Activated effector memory CD4-positive, alpha-beta T cell treated with anti-CD3 and anti-CD28 coated beads, Interleukin-2, amount 50 U/mL, for 16 hours (primary cell): ENCODE results near the gene DAD1.

Experiments used
- DNase-seq: peaks from one replicate; pipeline ENCODE4 v3.0.0-alpha.2; 2020

DAD1 gene

DNA sequence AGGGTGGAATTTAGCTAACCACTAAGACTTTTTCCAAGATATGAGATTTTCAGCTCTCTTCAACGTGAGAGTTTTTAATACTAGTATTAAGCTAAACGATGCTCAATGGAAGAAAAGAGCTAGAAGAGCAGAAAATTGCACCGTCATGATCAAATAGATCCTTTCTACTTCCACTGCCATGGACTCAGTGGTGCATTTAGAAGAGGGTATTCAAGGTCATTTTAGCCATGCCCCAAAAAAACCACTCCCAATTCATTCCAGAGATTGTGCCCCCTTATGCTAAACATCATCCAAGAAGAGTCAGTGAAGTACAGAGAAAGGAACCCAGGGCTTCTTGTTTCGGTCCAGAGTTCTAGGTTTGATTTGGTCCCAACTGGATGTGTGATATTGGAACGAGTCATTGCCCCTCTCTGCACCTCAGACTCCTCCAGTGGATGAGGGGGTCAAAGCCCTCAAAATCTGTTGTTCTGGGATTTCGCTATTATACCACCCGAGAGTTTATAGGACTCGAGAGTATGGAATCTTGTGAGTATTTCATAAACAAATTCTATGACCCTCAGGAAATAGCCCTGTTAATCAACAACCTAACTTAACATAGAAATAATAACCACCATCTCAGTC is 55.2 kb downstream of the DAD1 start:
- no peak for DNase-seq

DNA sequence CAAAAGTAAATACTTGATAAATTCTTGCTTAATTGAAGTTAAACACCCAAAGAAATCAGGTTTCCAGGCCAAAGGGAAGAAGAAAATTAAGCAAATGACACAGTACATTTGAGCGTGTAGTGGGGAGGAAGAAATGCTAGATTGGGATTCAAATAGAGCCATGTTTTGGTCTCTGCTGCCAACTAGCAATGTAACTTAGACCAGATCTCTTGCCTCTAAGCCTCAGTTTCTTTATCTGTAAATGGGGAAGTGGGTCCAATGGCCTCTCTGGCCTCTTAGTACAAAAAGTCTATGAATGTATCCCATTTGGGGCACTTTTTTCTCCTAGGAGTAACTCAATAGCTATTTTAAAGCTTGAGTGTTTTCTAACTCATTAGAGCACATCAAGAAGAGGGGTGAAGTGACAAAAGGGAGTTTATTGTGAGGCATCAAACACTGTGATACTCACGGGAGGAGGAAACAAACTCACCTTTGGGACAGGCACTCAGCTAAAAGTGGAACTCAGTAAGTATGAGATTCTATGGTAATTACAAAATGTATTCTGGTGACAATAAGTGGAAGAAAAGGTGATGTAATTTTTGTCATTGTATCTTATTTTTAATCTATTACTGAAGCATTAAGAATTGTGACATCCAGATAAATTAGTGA is 55.8 kb downstream of the DAD1 start:
- DNase-seq: no peak

DNA sequence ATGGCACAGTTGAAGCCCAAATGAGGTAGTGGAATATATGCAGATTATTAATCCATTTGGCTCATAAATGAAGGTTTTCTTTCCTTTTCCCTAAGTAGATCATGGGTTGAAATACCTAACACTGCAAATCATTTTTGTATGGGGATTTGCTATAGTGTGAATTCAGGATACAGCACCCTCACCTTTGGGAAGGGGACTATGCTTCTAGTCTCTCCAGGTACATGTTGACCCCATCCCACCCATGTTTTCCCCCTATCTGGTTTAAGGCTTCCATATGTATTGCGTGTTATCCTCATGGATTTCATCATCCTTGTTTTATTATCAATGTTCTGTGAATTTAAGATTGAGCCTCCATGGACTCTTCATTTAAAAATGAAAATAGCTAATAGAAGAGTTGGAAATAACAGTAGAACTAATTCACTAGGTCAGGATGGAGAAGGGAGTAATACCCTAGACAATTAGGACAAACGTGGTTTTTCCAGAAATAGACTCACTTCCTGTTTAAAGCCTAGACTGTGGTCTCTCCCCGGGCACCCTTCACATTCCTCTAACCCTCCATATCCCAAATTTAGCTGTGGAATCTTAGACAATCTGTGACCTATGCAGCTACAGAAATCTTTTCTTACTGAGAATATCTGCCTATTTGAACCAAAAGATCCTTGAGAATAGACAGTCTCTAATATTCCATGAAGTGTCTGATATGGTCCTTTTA is 56.5 kb downstream of the DAD1 start:
- no peak for DNase-seq

DNA sequence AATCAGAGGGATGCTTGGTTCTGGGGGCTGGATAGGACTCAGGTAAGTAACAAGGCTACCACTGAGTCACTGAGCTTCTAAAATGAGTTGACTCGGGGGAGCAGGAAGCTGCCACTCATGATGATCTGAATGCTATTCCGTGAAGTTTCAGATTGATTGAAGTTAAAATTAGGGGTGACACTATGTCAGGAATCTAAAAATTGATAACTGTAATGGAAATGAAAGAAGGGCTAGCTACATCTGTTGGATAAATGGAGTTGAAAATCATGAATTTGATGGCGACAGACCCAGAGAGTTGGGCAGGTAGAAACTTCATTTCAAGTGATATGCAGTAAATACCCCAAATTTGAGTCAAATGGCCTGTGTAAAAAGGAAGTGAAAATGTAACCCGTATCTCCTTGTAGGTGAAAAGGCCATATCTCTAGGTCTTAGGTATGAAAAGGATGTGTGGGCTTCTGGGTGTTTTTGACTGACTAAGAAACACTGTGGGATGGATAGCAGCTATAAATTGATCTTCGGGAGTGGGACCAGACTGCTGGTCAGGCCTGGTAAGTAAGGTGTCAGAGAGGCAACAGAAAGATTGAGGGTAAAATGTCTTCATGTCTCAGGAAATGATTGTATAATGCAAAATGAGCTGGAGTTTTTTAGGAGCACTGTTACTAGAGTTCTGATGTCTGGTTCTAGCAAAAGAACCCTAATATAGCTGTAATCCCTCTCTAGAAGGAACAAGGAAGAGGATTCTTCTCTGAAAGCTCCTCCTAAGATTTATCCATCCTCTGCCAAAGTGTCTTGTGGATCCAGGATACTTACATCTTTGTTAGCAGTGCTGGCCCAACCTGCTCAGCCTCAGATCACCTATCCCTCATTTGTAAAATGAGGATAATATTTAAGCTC is 57.3 kb downstream of the DAD1 start:
- no peak for DNase-seq

DNA sequence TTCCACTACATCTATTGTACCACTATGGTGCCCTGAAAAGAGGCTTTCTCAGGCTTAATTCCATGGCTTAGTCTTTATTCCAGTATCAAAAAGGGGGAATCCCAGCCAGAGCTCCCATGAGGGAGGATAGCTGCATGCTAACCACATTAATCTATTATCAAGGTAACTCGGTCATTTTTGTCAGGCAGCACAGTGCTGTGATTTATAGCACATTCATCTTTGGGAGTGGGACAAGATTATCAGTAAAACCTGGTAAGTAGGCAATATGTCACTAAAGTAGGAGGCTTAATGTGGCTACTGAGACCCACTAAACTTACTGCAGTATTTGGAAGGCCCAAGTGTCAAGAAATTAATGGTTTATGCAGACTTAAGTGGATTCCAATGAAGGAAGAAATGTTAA is 58.9 kb downstream of the DAD1 start:
- DNase-seq: no peak

DNA sequence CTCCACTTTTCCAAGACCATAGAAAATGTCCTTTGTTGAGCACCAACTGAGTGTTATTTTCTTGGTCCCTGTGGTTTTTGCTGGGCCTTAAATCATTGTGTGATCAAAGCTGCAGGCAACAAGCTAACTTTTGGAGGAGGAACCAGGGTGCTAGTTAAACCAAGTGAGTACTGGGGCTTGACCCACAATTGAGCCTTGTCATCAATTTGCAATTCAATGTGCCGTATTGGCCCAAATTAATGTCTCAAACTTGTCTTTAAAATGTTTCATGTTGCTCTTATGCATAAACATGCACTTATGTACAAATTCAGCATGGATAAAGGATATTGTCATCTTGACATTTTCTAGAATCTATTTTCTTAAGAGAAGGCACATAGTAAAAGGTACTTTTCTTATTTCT is 62.3 kb downstream of the DAD1 start:
- no peak for DNase-seq

DNA sequence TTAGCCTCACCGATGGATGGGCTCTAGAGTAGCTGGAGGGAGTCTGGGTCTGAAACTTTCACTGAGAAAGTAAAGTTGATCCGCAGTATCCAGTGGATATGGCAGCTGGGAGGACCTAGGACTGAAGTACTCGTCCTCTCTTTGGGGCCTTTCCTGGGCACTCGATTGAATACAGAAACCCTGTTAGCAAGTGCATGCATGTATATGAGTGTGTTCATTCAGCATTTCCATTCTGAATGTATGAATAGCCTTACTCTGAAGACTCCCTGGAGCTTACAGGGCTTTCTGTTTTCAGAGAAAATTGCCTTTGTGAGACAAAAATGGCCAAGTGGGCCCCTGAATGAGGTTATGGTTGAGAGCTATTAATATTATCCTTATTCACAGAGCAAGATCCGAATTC is 62.8 kb downstream of the DAD1 start:
- DNase-seq: no peak

DNA sequence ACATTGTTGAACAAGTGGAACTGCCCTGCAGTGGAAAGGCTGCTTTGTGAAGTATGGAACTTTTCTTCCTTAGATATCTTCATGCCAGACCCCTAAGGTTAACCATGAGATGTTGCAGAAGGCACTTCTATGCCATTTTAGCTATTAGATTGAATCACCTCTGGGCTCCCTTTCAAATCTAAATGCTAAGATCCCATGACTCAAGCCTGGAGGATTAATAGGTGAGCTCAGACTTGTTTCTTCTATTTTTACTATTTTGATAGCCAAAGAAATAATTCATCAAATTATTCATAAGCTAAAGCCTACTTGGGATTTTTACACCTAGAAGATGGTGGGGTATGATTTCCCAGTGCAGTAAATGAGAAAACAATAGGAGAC is 64.3 kb downstream of the DAD1 start:
- DNase-seq: no peak

DNA sequence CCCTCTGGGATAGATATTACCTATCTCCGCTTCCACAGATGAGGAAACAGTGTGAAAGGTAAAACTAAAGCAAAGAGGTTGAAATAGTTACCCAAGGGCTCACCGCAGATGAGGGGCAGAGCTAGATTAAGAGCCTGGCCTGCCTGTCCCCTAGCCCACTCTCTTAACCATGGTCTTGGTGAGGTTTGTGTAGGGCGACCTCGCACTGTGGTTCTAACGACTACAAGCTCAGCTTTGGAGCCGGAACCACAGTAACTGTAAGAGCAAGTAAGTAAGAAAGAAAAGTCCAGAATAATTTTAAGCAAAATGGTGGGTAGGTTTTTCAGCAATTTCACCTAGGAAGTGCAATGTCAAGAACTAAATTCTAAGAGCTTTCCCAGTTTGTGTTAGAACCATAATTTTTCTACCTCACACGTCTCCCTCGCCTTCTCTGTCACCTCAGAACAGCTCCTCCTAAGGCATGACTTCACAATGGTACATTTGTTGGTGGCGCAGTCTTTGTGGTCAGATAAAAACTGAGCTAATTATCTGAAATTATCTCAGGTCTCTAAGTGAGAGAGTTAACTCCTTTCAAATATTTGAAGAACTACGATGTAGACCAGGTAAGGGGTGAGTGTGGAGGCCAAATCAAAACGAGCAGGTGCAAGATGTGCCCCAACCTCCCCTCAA is 64.8 kb downstream of the DAD1 start:
- DNase-seq: no peak

DNA sequence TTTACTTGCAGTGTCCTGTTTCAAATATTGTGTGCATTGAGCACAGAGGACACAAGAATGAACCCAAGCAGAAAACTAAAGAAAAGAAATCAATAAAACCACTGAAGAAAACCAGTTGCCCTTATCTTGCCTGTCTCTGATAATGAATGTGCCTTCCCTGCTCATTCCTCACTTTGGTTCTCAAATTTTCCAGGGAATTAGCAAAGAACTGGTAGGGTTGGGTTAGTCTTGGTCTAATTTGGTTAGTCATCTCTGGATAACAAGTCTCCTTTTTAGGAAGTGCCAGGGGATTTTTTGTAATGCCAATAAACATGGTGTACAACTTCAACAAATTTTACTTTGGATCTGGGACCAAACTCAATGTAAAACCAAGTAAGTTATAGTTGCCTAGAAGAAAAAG is 65.7 kb downstream of the DAD1 start:
- DNase-seq: no peak

DNA sequence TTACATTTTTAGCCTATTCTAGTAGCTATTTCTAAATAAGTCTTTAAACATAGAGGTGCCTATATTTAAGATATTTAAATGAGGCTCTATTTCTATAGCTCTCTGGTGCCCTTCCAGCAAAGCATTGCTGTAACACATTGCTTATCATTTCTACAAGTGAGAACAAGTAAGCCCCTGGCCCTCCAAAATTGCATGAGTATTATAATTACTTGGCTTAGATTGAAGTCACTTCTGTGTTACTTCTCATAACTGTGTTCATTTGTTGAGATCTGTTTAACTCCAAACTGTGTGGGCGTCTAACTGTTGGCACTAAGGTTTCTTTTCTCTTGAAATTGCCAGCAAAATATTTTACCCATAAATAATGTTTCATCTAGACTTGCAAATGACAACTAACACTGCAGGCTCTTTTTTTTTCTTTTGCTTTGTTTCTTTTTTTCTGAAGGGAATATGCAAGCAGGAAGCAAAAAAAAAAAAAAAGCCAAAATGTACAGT is 66.5 kb downstream of the DAD1 start:
- no peak for DNase-seq

DNA sequence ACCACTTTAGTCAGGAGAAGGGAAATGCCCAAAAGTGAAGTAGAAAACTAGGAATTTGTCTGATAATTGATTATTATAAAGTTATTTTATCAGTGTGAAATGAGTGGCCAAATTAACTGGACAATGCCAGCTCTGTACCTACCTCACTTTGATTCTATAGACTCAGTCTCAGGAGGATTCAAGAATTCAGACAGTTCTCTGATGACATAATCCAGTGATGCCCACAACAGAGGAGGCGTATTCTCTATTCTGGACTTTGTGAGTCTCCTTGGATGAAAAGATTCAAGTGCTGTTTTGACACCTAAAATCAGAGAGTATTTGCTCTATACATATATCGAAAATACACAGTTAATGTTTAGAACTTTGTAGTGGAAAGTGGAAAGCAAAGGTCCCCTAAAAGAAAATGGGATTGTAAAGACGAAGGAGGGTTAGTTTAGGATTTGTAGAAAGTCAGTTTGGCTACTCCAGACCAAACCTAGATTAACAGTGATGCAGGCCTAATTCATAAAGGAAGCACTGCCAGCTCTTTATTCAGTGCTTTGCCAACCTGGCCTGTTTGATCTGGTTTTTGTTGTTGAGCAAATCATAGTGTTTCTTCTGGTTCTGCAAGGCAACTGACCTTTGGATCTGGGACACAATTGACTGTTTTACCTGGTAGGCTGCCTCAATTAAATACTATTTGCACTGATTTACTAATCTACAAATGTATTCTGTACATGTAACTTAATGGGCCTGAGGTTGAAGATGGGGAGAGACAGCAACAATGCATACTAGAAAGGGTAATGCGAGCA is 67.4 kb downstream of the DAD1 start:
- no peak for DNase-seq

DNA sequence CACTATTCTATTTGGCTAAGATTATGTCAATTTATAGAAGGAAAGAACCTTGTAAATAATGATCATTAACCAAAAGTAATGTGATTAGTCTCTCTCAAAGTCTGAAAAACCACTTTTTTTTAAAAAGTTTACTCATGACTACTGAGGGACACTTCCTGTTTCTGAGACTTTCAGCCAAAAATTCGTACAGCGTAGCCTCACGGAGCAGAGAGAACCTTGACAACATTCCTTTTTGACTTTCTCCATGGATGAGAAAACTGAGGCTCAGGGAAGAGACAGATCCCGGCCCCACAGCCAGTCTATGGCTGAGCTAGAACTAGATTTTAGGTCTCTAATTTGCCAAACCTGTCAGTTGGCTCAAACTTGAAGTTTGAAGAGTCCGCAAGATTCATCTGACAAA is 68.2 kb downstream of the DAD1 start:
- DNase-seq: no peak

DNA sequence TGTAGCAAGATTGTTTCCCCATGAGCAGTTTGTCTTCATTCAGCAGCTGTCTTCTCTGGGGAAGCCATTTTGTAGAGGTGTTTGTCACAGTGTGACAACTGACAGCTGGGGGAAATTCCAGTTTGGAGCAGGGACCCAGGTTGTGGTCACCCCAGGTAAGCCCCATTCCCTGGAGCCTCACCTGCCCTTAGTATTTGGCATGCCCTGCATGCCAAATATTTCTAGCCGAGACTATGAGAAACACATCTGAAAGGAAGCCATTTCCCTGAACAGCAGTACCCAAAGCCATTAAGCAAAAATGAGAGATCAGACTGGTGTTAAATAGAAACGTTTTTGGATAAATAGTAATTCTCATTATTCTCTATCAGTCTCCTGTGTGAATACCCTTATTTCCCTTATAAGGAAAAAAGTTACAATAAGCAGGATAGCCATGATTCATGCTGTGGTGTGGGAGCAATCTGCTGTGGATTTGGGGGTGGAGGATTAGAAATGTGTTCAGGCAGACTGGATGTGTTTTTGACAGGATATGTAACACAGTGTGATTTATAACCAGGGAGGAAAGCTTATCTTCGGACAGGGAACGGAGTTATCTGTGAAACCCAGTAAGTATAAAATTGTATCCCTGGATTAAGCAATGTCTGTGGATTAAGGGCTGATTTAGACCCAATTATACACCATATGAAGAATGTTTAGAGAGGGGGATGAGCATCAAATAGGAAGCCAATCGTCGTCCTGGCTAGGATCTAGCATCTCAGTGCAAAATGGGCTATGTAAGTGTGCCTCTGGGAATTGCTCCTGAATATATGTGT is 68.9 kb downstream of the DAD1 start:
- no peak for DNase-seq

DNA sequence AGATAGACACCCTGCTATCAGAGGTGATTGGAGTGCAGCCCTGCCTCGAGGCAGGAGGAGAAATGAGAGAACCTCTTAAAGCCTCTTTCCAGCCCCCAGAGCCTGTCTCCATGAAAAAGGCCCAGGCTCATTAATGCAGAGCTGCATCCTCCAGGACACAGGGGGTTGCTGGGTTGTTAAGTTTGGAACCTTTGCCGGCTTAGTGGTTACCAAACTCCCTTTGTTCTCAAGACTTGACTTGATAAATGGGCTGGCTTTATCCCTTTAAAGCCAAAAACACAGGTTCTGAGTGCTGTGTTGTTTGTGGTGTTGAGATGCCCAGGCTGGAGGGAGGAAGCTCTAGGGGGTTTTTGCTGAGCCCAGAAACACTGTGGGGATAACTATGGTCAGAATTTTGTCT is 71.0 kb downstream of the DAD1 start:
- DNase-seq: no peak

DNA sequence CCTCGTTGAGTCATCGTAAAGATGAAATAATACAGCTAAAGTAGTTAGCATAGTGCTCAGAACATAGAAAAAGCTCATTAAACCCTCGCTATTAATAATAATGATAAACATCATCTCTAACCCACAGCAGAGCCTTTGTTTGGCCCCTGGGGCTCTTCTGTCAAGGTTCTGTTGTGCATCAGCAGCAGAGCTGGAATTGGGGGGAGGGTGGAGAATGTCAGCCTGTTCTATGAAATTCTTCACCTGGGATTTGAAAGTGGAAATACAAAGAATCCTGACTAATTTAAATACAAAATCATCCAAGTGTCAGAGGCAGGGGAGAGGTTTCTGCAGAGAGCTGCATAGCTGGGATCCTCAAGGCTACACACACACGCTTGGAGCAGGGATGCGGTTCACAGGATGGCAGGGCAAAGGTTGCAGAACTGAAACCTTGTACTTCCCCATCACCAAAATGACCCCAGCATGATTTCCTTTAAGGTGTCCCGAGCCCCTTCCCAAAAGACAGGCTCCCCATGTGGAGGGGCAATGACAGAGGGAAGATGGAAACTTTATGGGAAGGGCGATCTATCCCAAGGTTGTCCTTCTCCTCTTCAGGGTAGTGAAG is 71.8 kb downstream of the DAD1 start:
- no peak for DNase-seq

DNA sequence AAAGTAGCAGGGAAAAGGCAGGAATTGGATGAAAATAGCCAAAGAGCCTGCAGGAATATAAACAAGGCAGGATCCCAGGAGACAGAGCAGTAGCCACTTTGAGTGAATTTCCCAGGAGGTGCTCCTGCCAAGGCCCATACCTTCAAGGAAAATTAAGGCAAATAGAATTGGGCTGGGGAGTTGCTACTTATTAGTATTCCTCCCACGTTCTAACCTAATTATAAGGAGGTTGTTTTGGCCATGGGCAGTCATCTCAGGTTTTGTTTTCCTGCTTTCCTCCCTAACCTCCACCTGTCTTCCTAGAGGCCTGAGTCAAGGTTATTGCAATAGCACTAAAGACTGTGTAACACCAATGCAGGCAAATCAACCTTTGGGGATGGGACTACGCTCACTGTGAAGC is 73.1 kb downstream of the DAD1 start:
- DNase-seq: no peak
